H1 (cell line): ENCODE measurements around the gene SPAM1. TPM values are rescaled to one million over a fixed set of nuclear protein-coding genes. Genes with fewer than 3 reads are reported as not detected.

Source experiments
- CTCF ChIA-PET: fragments of 300-600 bp; sonication (Branson Sonifier 250); formaldehyde crosslinking; loops from one replicate; lab custom pipeline; 2021; ENCODE audit not compliant: partially characterized antibody; lab: Charles Lee
- POLR2A ChIA-PET: fragments of 300-600 bp; sonication (Branson Sonifier 250); formaldehyde crosslinking; loops from one replicate; lab custom pipeline; 2021; ENCODE audit warnings: inconsistent platforms; ENCODE audit not compliant: partially characterized antibody; lab: Charles Lee
- DNase-seq, 2 experiments: peaks; one replicate each; pipeline versions ENCODE4 v3.0.0 to v3.0.0-alpha.2; 2010 to 2022; ENCODE audit warnings: low spot score in 2 of 2, low read depth in 1 of 2, mixed read lengths in 1 of 2
- FAIRE-seq: peaks from 2 replicates; lab custom pipeline; 2011; peaks lifted over from hg19 to GRCh38; lab: Jason Lieb, UNC
- H2AFZ ChIP-seq: 2 replicates; pipeline ENCODE4 v1.8.1; 2012; ENCODE audit warnings: low read length, inconsistent platforms
- H2AK5ac ChIP-seq: 2 replicates; pipeline ENCODE4 v1.6.1; 2013; ENCODE audit warnings: low read depth, low read length
- H2BK120ac ChIP-seq: replicated peaks from 2 replicates; pipeline ENCODE3; 2013; ENCODE audit warnings: low read depth, low read length, inconsistent platforms
- H2BK12ac ChIP-seq: 2 replicates; pipeline ENCODE4 v1.6.1; 2013; ENCODE audit warnings: low read depth, low read length
- H2BK15ac ChIP-seq: 2 replicates; pipeline ENCODE4 v1.6.1; 2013; ENCODE audit warnings: low read length
- H2BK20ac ChIP-seq: 2 replicates; pipeline ENCODE4 v1.6.1; 2013; ENCODE audit warnings: low read length
- H2BK5ac ChIP-seq: 2 replicates; pipeline ENCODE4 v1.6.1; 2013; ENCODE audit warnings: low read depth, low read length
- H3K14ac ChIP-seq: 2 replicates; pipeline ENCODE4 v1.6.1; 2013; ENCODE audit warnings: inconsistent platforms; ENCODE audit not compliant: insufficient read length
- H3K18ac ChIP-seq: 2 replicates; pipeline ENCODE4 v1.6.1; 2013; ENCODE audit warnings: low read length; ENCODE audit errors: extremely low read depth
- H3K23ac ChIP-seq: 2 replicates; pipeline ENCODE4 v1.6.1; 2013; ENCODE audit warnings: inconsistent platforms; ENCODE audit not compliant: insufficient read length
- H3K23me2 ChIP-seq: 2 replicates; pipeline ENCODE4 v1.6.1; 2013; ENCODE audit warnings: low read depth, low read length
- H3K27ac ChIP-seq: 2 replicates; pipeline ENCODE4 v1.6.1; 2011; ENCODE audit warnings: low read depth, low read length, inconsistent platforms
- H3K27me3 ChIP-seq, 4 experiments: replicated peaks in 1 of 4; 1 replicate in 1 of 4; 2 replicates in 3 of 4; pipeline versions ENCODE4 v1.6.1 to v1.8.1; 2011 to 2013; ENCODE audit warnings: low read length in 3 of 4, mild to moderate bottlenecking in 3 of 4, inconsistent platforms in 2 of 4, mixed read lengths in 2 of 4, moderate library complexity in 1 of 4; ENCODE audit not compliant: control insufficient read depth in 3 of 4, insufficient read depth in 3 of 4; ENCODE audit errors: extremely low read depth in 1 of 4
- H3K36me3 ChIP-seq, 4 experiments: 2 replicates each; pipeline versions ENCODE4 v1.6.1 to v1.8.1; 2011 to 2013; ENCODE audit warnings: mild to moderate bottlenecking in 4 of 4, low read length in 3 of 4, moderate library complexity in 2 of 4, control low read depth in 1 of 4, inconsistent platforms in 1 of 4; ENCODE audit not compliant: insufficient read depth in 4 of 4, control insufficient read depth in 2 of 4
- H3K4ac ChIP-seq: replicated peaks from 2 replicates; pipeline ENCODE3; 2013; ENCODE audit warnings: low read length, low read depth, mixed read lengths, inconsistent platforms; ENCODE audit not compliant: insufficient read length
- H3K4me1 ChIP-seq, 4 experiments: replicated peaks in 1 of 4; 1 replicate in 1 of 4; 2 replicates in 3 of 4; pipeline versions ENCODE4 v1.6.1 to v1.8.1; 2011 to 2013; ENCODE audit warnings: low read length in 3 of 4, inconsistent platforms in 2 of 4, mixed read lengths in 1 of 4; ENCODE audit not compliant: insufficient read depth in 4 of 4, control insufficient read depth in 3 of 4
- H3K4me2 ChIP-seq, 2 experiments: 2 replicates each; pipeline versions ENCODE4 v1.6.1 to v1.8.1; 2011 to 2013; ENCODE audit warnings: low read depth in 2 of 2, low read length in 2 of 2, control low read depth in 1 of 2, inconsistent platforms in 1 of 2, mild to moderate bottlenecking in 1 of 2; ENCODE audit not compliant: insufficient read depth in 1 of 2
- H3K4me3 ChIP-seq, 4 experiments: fragments of 200-600, 300-600 bp in 1 of 4; sonication (generic), shearing (Covaris generic), sonication (Bioruptor Twin) in 1 of 4; 2 replicates each; pipeline versions ENCODE4 v1.5.1 to v1.8.1; 2011 to 2016; ENCODE audit warnings: low read length in 4 of 4, low read depth in 3 of 4, control low read depth in 2 of 4, inconsistent platforms in 2 of 4, mild to moderate bottlenecking in 2 of 4, mixed read lengths in 1 of 4, moderate library complexity in 1 of 4; ENCODE audit not compliant: insufficient read depth in 2 of 4; ENCODE audit errors: extremely low read depth in 1 of 4
- H3K56ac ChIP-seq: replicated peaks from 2 replicates; pipeline ENCODE3; 2013; ENCODE audit warnings: low read depth, mild to moderate bottlenecking, mixed read lengths, low read length, inconsistent platforms; ENCODE audit not compliant: insufficient read length
- H3K79me1 ChIP-seq: 2 replicates; pipeline ENCODE4 v1.6.1; 2013; ENCODE audit warnings: low read depth, low read length, control low read depth
- H3K79me2 ChIP-seq, 2 experiments: 2 replicates each; pipeline versions ENCODE4 v1.6.1 to v1.8.1; 2012 to 2013; ENCODE audit warnings: low read length in 2 of 2, mild to moderate bottlenecking in 2 of 2, inconsistent platforms in 1 of 2; ENCODE audit not compliant: insufficient read depth in 2 of 2, control insufficient read depth in 1 of 2
- H3K9ac ChIP-seq, 4 experiments: replicated peaks in 1 of 4; 1 replicate in 1 of 4; 2 replicates in 3 of 4; pipeline versions ENCODE4 v1.6.1 to v1.8.1; 2011 to 2013; ENCODE audit warnings: low read depth in 3 of 4, low read length in 3 of 4, control low read depth in 2 of 4, mild to moderate bottlenecking in 2 of 4, moderate library complexity in 2 of 4, inconsistent platforms in 1 of 4; ENCODE audit errors: extremely low read depth in 1 of 4
- H3K9me3 ChIP-seq, 2 experiments: 2 replicates each; pipeline versions ENCODE4 v1.6.1 to v1.8.1; 2012 to 2013; ENCODE audit warnings: mild to moderate bottlenecking in 2 of 2, moderate library complexity in 2 of 2, control low read depth in 1 of 2, inconsistent platforms in 1 of 2, low read depth in 1 of 2, low read length in 1 of 2, mixed read lengths in 1 of 2; ENCODE audit not compliant: insufficient read depth in 2 of 2
- H4K20me1 ChIP-seq, 2 experiments: replicated peaks in 1 of 2; 2 replicates each; pipeline versions ENCODE3 to v1.8.1; 2011 to 2013; ENCODE audit warnings: inconsistent platforms in 2 of 2, low read length in 2 of 2, mild to moderate bottlenecking in 1 of 2; ENCODE audit not compliant: insufficient read depth in 2 of 2, control insufficient read depth in 1 of 2
- H4K5ac ChIP-seq: 2 replicates; pipeline ENCODE4 v1.6.1; 2013; ENCODE audit warnings: low read length, low read depth, mixed read lengths, inconsistent platforms; ENCODE audit not compliant: insufficient read length
- H4K8ac ChIP-seq: 2 replicates; pipeline ENCODE4 v1.8.0; 2013; ENCODE audit warnings: mild to moderate bottlenecking, moderate library complexity, low read length, inconsistent platforms; ENCODE audit not compliant: insufficient read depth; ENCODE audit errors: extremely low read depth
- H4K91ac ChIP-seq: replicated peaks from 2 replicates; pipeline ENCODE3; 2013; ENCODE audit warnings: low read length, mixed read lengths, inconsistent platforms; ENCODE audit not compliant: insufficient read length
- CHD7 ChIP-seq: fragments of 300-600 bp; sonication (generic); IDR thresholded peaks from 2 replicates; pipeline ENCODE4 v1.7.1; 2012; ENCODE audit warnings: low read length, moderate library complexity, mild to moderate bottlenecking, inconsistent platforms; ENCODE audit not compliant: insufficient replicate concordance
- polyA plus RNA-seq, 7 experiments: library from polyadenylated mRNA; depleted of rRNA in 3 of 7; stranded (reverse) in 5 of 7; unstranded in 2 of 7; fragments of >200 nt in 5 of 7; fragments of 200-250 nt in 2 of 7; gene quantifications; 1 replicate in 5 of 7; 2 replicates in 1 of 7; 4 replicates in 1 of 7; pipeline versions ENCODE4 v1.2.1 to v1.2.3, GENCODE V29; 2011 to 2013; ENCODE audit warnings: missing spikeins in 2 of 7, mixed read lengths in 2 of 7
- total RNA-seq: library from RNA; stranded (reverse); fragmentation: NEBNext Ultra II Directional; extraction: Animal tissue kit (Norgen Biotek cat#: 25700); gene quantifications from 2 replicates; pipeline ENCODE4 v1.2.1, GENCODE V29; 2021

SPAM1 gene
- total and polyA plus RNA-seq, 2 of the 8 experiments (the other 6 are each of a cell fraction or from before 2014, with no cell fraction given) = not detected

DNA sequence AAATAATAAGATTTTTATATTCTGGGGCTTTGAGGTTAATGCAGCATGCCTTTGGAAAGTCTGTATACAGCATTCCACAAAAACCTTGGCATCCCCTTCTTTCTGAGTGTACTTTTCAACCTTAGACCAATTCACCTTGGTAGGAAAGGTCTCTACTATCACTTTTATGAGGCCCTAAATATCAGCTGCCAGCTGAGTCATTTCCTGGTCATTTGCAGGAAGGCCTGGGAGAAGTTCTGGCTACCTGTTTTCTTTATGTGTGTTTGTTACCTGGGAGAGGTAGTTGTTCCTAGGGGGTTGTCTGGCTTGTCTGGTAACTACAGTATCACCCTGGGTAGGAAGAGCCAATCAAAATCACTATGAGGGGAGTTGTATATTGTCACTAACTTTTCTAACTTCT, 4.1 kb downstream of the SPAM1 start:
- Histone ChIP-seq H4K8ac (no peak overlapping the region), H3K4me3 (no peak overlapping the region), H2BK20ac (no peak overlapping the region), H2BK5ac (no peak overlapping the region), H2BK12ac (no peak overlapping the region), H2AFZ (no peak overlapping the region), H3K79me2 (no peaks in the 10 kb centered on the region), H2AK5ac (no peak overlapping the region), H3K4me2 (no peak overlapping the region), H3K27ac (no peak overlapping the region), H3K27me3 (no peaks in the 10 kb centered on the region), H4K20me1 (no peaks in the 10 kb centered on the region), H3K18ac (no peak overlapping the region; the same call in 1 of the 2 replicates), H3K9me3 (no peaks in the 10 kb centered on the region), H3K23me2 (no peaks in the 10 kb centered on the region), H3K79me1 (no peaks in the 10 kb centered on the region), H2BK15ac (no peak overlapping the region), H2BK120ac (peak overlapping the region; percentile 35), H3K36me3 (no peaks in the 10 kb centered on the region; a peak in 1 of 8 replicates), H3K9ac (no peak overlapping the region), H4K5ac (no peak overlapping the region), H3K4ac (no peak overlapping the region), H3K4me1 (peaks cover 0 to 3% (median under 1%) of the 10 kb centered on the region in 4 experiments; a peak in 3 of 7 replicates), H3K56ac (no peak overlapping the region), H3K14ac (no peak overlapping the region), H4K91ac (no peak overlapping the region), H3K23ac (no peak overlapping the region)
- DNase-seq (no peak), FAIRE-seq (no peak)
- ChIA-PET CTCF (interaction anchor here (0.5 to 2.5 kb wide), 3 partner anchors 13 to 172 kb away, joined by 3 to 17 read pairs (median 5); no protein-coding TSS in a partner anchor), POLR2A (no interaction called here)
- TF ChIP-seq CHD7 = no peak
